Loucy (cell line): ENCODE measurements around the gene HCAR3.

ENCODE experiments used
- H2AFZ ChIP-seq: fragments of 200-600 bp; sonication (generic); 2 replicates; pipeline ENCODE4 v1.6.0; 2016; ENCODE audit warnings: antibody characterized with exemption, mild to moderate bottlenecking, low read length, moderate library complexity
- H3F3A ChIP-seq: fragments of 200-600 bp; 2 replicates; pipeline ENCODE4 v1.6.0; 2016; ENCODE audit warnings: antibody characterized with exemption, low read depth, mild to moderate bottlenecking
- H3K27me3 ChIP-seq: fragments of 200-600 bp; sonication (generic); 2 replicates; pipeline ENCODE4 v1.6.1; 2014; ENCODE audit warnings: low read length, mild to moderate bottlenecking; ENCODE audit not compliant: insufficient read depth, poor library complexity, severe bottlenecking
- H3K36me3 ChIP-seq: fragments of 200-600 bp; sonication (generic); 2 replicates; pipeline ENCODE4 v1.6.1; 2016; ENCODE audit warnings: low read length; ENCODE audit not compliant: insufficient read depth
- H3K4me1 ChIP-seq: fragments of 200-600 bp; sonication (generic); 2 replicates; pipeline ENCODE4 v1.5.1; 2014; ENCODE audit warnings: low read length, mild to moderate bottlenecking; ENCODE audit not compliant: insufficient read depth, poor library complexity, severe bottlenecking
- H3K4me2 ChIP-seq: fragments of 200-600 bp; sonication (generic); 2 replicates; pipeline ENCODE4 v1.6.0; 2014; ENCODE audit warnings: antibody characterized with exemption, low read length, low read depth, mild to moderate bottlenecking; ENCODE audit not compliant: poor library complexity, severe bottlenecking
- H3K4me3 ChIP-seq: fragments of 200-600 bp; sonication (generic); 2 replicates; pipeline ENCODE4 v1.5.1; 2014; ENCODE audit warnings: low read length, mild to moderate bottlenecking, mixed read lengths; ENCODE audit not compliant: poor library complexity, severe bottlenecking
- H3K79me2 ChIP-seq: fragments of 200-600 bp; sonication (generic); 2 replicates; pipeline ENCODE4 v1.6.1; 2014; ENCODE audit warnings: low read length; ENCODE audit not compliant: insufficient read depth
- H3K9ac ChIP-seq: fragments of 200-600 bp; sonication (generic); 2 replicates; pipeline ENCODE4 v1.6.0; 2014; ENCODE audit warnings: mild to moderate bottlenecking, low read depth, low read length, moderate library complexity; ENCODE audit not compliant: poor library complexity, severe bottlenecking
- H3K9me2 ChIP-seq: fragments of 200-600 bp; sonication (generic); replicated peaks from 2 replicates; pipeline ENCODE4 v1.6.1; 2016; ENCODE audit warnings: low read depth, low read length, mixed read lengths
- H3K9me3 ChIP-seq: fragments of 200-600 bp; sonication (generic); 2 replicates; pipeline ENCODE4 v1.6.1; 2014; ENCODE audit warnings: mild to moderate bottlenecking, antibody characterized with exemption, low read length, low read depth; ENCODE audit not compliant: insufficient read depth
- H4K20me1 ChIP-seq: fragments of 200-600 bp; sonication (generic); 2 replicates; pipeline ENCODE4 v1.6.0; 2014; ENCODE audit warnings: antibody characterized with exemption, low read length, mild to moderate bottlenecking; ENCODE audit not compliant: insufficient read depth, poor library complexity, severe bottlenecking
- EZH2phosphoT487 ChIP-seq: fragments of 200-600 bp; IDR thresholded peaks from 2 replicates; pipeline ENCODE4 v1.6.1; 2018; ENCODE audit warnings: antibody characterized with exemption, mild to moderate bottlenecking, moderate library complexity, borderline replicate concordance
- TF ChIP-seq, protein P1 (sequence below): fragments of 200-600 bp; sonication (generic); conservative IDR thresholded peaks from 2 replicates; pipeline ENCODE4 v1.5.1; 2014; ENCODE audit warnings: mild to moderate bottlenecking, antibody characterized with exemption, low read length

HCAR3 gene

DNA sequence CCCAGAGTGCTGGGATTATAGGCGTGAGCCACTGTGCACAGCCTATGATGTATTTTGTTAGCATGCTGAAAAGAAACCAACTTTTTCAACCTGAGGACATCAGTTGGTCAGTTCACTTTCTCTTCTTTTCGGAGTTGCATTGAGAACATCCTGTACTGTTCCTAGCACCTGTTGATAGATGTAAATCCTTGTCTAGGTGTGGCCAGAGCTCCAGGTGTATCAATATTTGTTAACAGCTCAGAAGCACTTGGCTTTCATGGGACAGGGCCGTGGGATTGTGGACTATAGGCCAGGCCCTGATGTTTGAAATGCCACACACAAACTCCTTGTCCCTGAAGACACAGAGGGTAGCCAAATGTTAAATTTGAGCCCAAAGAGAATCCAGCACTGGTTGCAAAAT is 28.3 kb downstream of the HCAR3 start:
- no peaks in the 10 kb centered on the region for H3K36me3 ChIP-seq

DNA sequence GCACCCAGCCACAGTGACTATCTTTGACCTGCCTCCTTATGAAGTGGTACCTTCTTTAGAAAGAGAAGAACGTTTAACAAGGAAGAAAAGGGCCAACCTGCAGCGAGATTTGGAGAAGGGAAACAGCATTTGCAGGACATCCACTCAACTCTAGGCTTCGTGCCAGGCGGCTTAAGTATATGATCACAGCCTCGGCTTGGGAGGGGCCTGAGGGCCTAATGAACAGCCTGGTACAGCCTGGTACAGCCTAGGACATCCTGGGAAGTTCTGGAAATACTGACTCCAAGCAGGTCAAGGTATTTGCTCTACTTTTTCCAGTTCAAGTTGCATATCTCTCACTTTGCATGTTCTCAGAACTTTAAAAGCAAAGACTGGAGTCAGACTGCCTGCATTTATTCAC is 29.5 kb downstream of the HCAR3 start:
- no peak for TF ChIP-seq EZH2phosphoT487
- TF ChIP-seq, protein P1, sequence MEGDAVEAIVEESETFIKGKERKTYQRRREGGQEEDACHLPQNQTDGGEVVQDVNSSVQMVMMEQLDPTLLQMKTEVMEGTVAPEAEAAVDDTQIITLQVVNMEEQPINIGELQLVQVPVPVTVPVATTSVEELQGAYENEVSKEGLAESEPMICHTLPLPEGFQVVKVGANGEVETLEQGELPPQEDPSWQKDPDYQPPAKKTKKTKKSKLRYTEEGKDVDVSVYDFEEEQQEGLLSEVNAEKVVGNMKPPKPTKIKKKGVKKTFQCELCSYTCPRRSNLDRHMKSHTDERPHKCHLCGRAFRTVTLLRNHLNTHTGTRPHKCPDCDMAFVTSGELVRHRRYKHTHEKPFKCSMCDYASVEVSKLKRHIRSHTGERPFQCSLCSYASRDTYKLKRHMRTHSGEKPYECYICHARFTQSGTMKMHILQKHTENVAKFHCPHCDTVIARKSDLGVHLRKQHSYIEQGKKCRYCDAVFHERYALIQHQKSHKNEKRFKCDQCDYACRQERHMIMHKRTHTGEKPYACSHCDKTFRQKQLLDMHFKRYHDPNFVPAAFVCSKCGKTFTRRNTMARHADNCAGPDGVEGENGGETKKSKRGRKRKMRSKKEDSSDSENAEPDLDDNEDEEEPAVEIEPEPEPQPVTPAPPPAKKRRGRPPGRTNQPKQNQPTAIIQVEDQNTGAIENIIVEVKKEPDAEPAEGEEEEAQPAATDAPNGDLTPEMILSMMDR: no peak
- no peak overlapping the region for H3K9ac ChIP-seq
- no peaks in the 10 kb centered on the region for H3K9me3 ChIP-seq
- no peaks in the 10 kb centered on the region for H3K36me3 ChIP-seq
- H3K79me2 ChIP-seq: no peaks in the 10 kb centered on the region
- H4K20me1 ChIP-seq: no peaks in the 10 kb centered on the region
- H3K27me3 ChIP-seq: no peaks in the 10 kb centered on the region
- H3F3A ChIP-seq: no peaks in the 10 kb centered on the region
- H3K9me2 ChIP-seq: no peaks in the 10 kb centered on the region
- H3K4me2 ChIP-seq: no peak overlapping the region
- no peaks in the 10 kb centered on the region for H3K4me1 ChIP-seq
- no peak overlapping the region for H2AFZ ChIP-seq
- no peak overlapping the region for H3K4me3 ChIP-seq

More for the DNA sequence above, 28.3 kb downstream of the HCAR3 start:
- Histone ChIP-seq H3K4me1 (no peaks in the 10 kb centered on the region), H3K4me2 (no peak overlapping the region), H3K9me2 (no peaks in the 10 kb centered on the region), H3K9me3 (no peaks in the 10 kb centered on the region), H4K20me1 (no peaks in the 10 kb centered on the region), H2AFZ (no peak overlapping the region), H3K27me3 (no peaks in the 10 kb centered on the region), H3K79me2 (no peaks in the 10 kb centered on the region), H3F3A (no peaks in the 10 kb centered on the region), H3K9ac (no peak overlapping the region), H3K4me3 (no peak overlapping the region)
- TF ChIP-seq EZH2phosphoT487: no peak
- TF ChIP-seq, protein P1: no peak

DNA sequence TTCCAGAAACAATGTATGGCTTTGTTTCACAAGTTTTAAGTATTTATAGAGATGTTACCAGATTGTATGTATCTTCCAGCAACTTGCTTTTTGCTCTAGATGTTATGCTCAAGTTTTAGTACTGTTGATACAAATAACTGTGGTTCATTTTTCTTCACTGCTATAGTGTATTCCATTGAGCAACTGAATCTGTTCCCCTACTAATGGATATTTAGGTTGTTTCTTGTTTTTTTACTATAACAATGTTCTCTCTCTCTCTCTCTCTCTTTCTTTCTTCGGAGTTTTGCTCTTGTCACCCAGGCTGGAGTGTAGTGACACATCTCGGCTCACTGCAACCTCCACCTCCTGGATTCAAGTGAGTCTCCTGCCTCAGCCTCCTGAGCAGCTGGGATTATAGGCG is 30.1 kb downstream of the HCAR3 start:
- Histone ChIP-seq H3K36me3 (no peaks in the 10 kb centered on the region), H4K20me1 (no peaks in the 10 kb centered on the region), H3K79me2 (no peaks in the 10 kb centered on the region), H3F3A (no peaks in the 10 kb centered on the region), H2AFZ (no peak overlapping the region), H3K9ac (no peak overlapping the region), H3K27me3 (no peaks in the 10 kb centered on the region), H3K4me1 (no peaks in the 10 kb centered on the region), H3K4me3 (no peak overlapping the region), H3K4me2 (no peak overlapping the region), H3K9me3 (no peaks in the 10 kb centered on the region), H3K9me2 (no peaks in the 10 kb centered on the region)
- TF ChIP-seq, protein P1: no peak
- TF ChIP-seq EZH2phosphoT487: no peak
